Fibroblast of lung (primary cell): ENCODE results near the gene ZNF561.

Experiments used
- CTCF ChIP-seq, 2 donors: IDR thresholded peaks in 1 of 2; conservative IDR thresholded peaks in 1 of 2; 1 replicate in 1 of 2; 2 replicates in 1 of 2; pipeline ENCODE4 v1.5.1; 2011 to 2012; ENCODE audit warnings: low read length in 2 of 2, control low read depth in 1 of 2, inconsistent platforms in 1 of 2, low read depth in 1 of 2, mild to moderate bottlenecking in 1 of 2
- EZH2 ChIP-seq: IDR thresholded peaks from 2 replicates; pipeline ENCODE4 v1.5.1; 2012; ENCODE audit warnings: low read length, control low read depth, mild to moderate bottlenecking; ENCODE audit errors: missing control alignments

GRCh38 chr19:9636018-9636417 lies 15.0 kb upstream of the ZNF561 start:
- TF ChIP-seq CTCF (conservative IDR thresholded peaks at IDR 0.05 in 1 of 2, IDR thresholded peaks at IDR 0.05 in 1 of 2; ENCODE audit: low read depth in 1 of 2, low read length in 2 of 2) (no peak), EZH2 (no peak)
